Hematopoietic multipotent progenitor cell treated with erythropoietin and hydrocortisone succinate and interleukin-3 and kit ligand, for 15 days (in vitro differentiated cells): Measurements from ENCODE around the gene PRR35.

Experiments
- DNase-seq: peaks from one replicate; pipeline ENCODE4 v3.0.0-alpha.2; 2015; ENCODE audit warnings: low spot score

Gene PRR35

GRCh38 chr16:560204-560700, at the start of gene PRR35:
Gene PRR35, plus strand, starts transcription at chr16:560394. Its CDS starts 2,901 bp downstream, at chr16:563295.
- no peak for DNase-seq

GRCh38 chr16:512802-513201, 47.4 kb upstream of the PRR35 start:
- no peak for DNase-seq

GRCh38 chr16:513950-514349, 46.2 kb upstream of the PRR35 start:
- DNase-seq: no peak

GRCh38 chr16:515175-515938, 44.8 kb upstream of the PRR35 start:
- DNase-seq: peak; percentile 37

- DNase-seq: no peak
Measured at GRCh38 chr16:515939-516226, 44.3 kb upstream of the PRR35 start.

GRCh38 chr16:516301-516700, 43.9 kb upstream of the PRR35 start:
- peak; percentile 73 for DNase-seq

- no peak for DNase-seq
Measured at GRCh38 chr16:518858-519257, 41.3 kb upstream of the PRR35 start.

GRCh38 chr16:519425-519824, 40.8 kb upstream of the PRR35 start:
- no peak for DNase-seq

- no peak for DNase-seq
Measured at GRCh38 chr16:519841-520687, 40.1 kb upstream of the PRR35 start.

- no peak for DNase-seq
Measured at GRCh38 chr16:520847-521246, 39.3 kb upstream of the PRR35 start.

- DNase-seq: no peak
Measured at GRCh38 chr16:521381-522210, 38.6 kb upstream of the PRR35 start.

GRCh38 chr16:522320-523096, 37.7 kb upstream of the PRR35 start:
- no peak for DNase-seq

- no peak for DNase-seq
Measured at GRCh38 chr16:523097-523741, 37.0 kb upstream of the PRR35 start.

GRCh38 chr16:524274-525040, 35.7 kb upstream of the PRR35 start:
- DNase-seq: no peak

- no peak for DNase-seq
Measured at GRCh38 chr16:525123-525519, 35.1 kb upstream of the PRR35 start.

GRCh38 chr16:525520-526180, 34.5 kb upstream of the PRR35 start:
- DNase-seq: peak; percentile 17

- DNase-seq: peak; percentile 67
Measured at GRCh38 chr16:526181-527014, 33.8 kb upstream of the PRR35 start.

GRCh38 chr16:527015-527903, 32.9 kb upstream of the PRR35 start, which contains the start of gene CAPN15:
Gene CAPN15, plus strand, starts transcription at chr16:527712. Its CDS starts 19,127 bp downstream, at chr16:546839.
- peak; percentile 88 for DNase-seq
